ENCODE data around the gene YAP1.

- TF ChIP-seq, protein P1, sequence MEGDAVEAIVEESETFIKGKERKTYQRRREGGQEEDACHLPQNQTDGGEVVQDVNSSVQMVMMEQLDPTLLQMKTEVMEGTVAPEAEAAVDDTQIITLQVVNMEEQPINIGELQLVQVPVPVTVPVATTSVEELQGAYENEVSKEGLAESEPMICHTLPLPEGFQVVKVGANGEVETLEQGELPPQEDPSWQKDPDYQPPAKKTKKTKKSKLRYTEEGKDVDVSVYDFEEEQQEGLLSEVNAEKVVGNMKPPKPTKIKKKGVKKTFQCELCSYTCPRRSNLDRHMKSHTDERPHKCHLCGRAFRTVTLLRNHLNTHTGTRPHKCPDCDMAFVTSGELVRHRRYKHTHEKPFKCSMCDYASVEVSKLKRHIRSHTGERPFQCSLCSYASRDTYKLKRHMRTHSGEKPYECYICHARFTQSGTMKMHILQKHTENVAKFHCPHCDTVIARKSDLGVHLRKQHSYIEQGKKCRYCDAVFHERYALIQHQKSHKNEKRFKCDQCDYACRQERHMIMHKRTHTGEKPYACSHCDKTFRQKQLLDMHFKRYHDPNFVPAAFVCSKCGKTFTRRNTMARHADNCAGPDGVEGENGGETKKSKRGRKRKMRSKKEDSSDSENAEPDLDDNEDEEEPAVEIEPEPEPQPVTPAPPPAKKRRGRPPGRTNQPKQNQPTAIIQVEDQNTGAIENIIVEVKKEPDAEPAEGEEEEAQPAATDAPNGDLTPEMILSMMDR (IDR thresholded peaks at IDR 0.05): no peak
- TF ChIP-seq POLR2A (IDR thresholded peaks at IDR 0.05): no peak
These were observed 106.3 kb downstream of the YAP1 start for GRCh38 chr11:102216433-102217075.
